Stimulated activated CD4-positive, alpha-beta T cell treated with anti-CD3 and anti-CD28 coated beads, Interleukin-15, amount 100 ng/mL, for 1 hour (primary cell): ENCODE measurements around the gene CHST11.

ENCODE experiments used
- DNase-seq, 2 donors: peaks; one replicate each; pipeline ENCODE4 v3.0.0-alpha.2; 2020; ENCODE audit warnings: low read depth in 1 of 2, low spot score in 1 of 2

CHST11 gene

GRCh38 chr12:104480012-104480411, 23.3 kb downstream of the CHST11 start:
- no peak for DNase-seq

- DNase-seq: no peak
Measured at GRCh38 chr12:104480826-104481440, 24.2 kb downstream of the CHST11 start.

GRCh38 chr12:104482113-104482512, 25.4 kb downstream of the CHST11 start:
- no peak for DNase-seq

- no peak for DNase-seq
Measured at GRCh38 chr12:104482748-104483147, 26.0 kb downstream of the CHST11 start.

GRCh38 chr12:104484079-104484478, 27.3 kb downstream of the CHST11 start:
- no peak for DNase-seq

GRCh38 chr12:104485651-104486362, 29.1 kb downstream of the CHST11 start:
- DNase-seq: no peak

GRCh38 chr12:104486363-104486750, 29.6 kb downstream of the CHST11 start:
- DNase-seq: no peak

GRCh38 chr12:104486943-104487819, 30.4 kb downstream of the CHST11 start:
- DNase-seq: no peak

GRCh38 chr12:104488374-104488773, 31.6 kb downstream of the CHST11 start:
- no peak for DNase-seq

- no peak for DNase-seq
Measured at GRCh38 chr12:104490186-104490585, 33.4 kb downstream of the CHST11 start.

- no peak for DNase-seq
Measured at GRCh38 chr12:104490850-104491249, 34.1 kb downstream of the CHST11 start.

- no peak for DNase-seq
Measured at GRCh38 chr12:104493496-104493895, 36.7 kb downstream of the CHST11 start.

- DNase-seq: peak in 1 of 2 donors; percentile 26
Measured at GRCh38 chr12:104494137-104494792, 37.5 kb downstream of the CHST11 start.

- no peak for DNase-seq
Measured at GRCh38 chr12:104494793-104495158, 38.0 kb downstream of the CHST11 start.

GRCh38 chr12:104495786-104496185, 39.0 kb downstream of the CHST11 start:
- DNase-seq: no peak

GRCh38 chr12:104496336-104496735, 39.6 kb downstream of the CHST11 start:
- DNase-seq: no peak

GRCh38 chr12:104498211-104498801, 41.6 kb downstream of the CHST11 start:
- DNase-seq: no peak

- no peak for DNase-seq
Measured at GRCh38 chr12:104499668-104500332, 43.1 kb downstream of the CHST11 start.

GRCh38 chr12:104501115-104501514, 44.4 kb downstream of the CHST11 start:
- no peak for DNase-seq

GRCh38 chr12:104501660-104502059, 44.9 kb downstream of the CHST11 start:
- DNase-seq: no peak

- DNase-seq: no peak
Measured at GRCh38 chr12:104502217-104502616, 45.5 kb downstream of the CHST11 start.
